HepG2 (cell line): ENCODE measurements around the gene SGMS1. TPM values are rescaled to one million over a fixed set of nuclear protein-coding genes. Genes with fewer than 3 reads are reported as not detected.
"Not testable (repeated sequence)": the region's sequence is repeated elsewhere in the genome, so short reads cannot be mapped to it uniquely, and the experiment has no call there.

ENCODE experiments used
- ATAC-seq: fragments of 200-7000 bp; cut with Tn5 transposase; 3 replicates; pipeline ENCODE4 v1.9.1; 2020; ENCODE audit warnings: mild to moderate bottlenecking, moderate library complexity
- BruUV-seq: library from RNA; stranded (reverse); fragments of 400-500 nt; replicated peaks from 2 replicates; lab custom pipeline; 2021; lab: Mats Ljungman, UMichigan
- CTCF ChIA-PET: fragments of 300-600 bp; formaldehyde crosslinking; extraction: SDS; loops from one replicate; lab custom pipeline; 2021; ENCODE audit warnings: low total read pairs, inconsistent platforms, low intra/inter-chr PET ratio; lab: Yijun Ruan, JAX
- POLR2A ChIA-PET: fragments of 350-600 bp; sonication (Branson Sonifier 250); formaldehyde crosslinking; loops from one replicate; lab custom pipeline; 2020; ENCODE audit warnings: antibody characterized with exemption, inconsistent platforms; lab: Yijun Ruan, JAX
- DNase-seq: peaks from one replicate; pipeline ENCODE4 v3.0.0-alpha.2; 2015; ENCODE audit warnings: low spot score
- FAIRE-seq: peaks from 3 replicates; lab custom pipeline; 2011; peaks lifted over from hg19 to GRCh38; lab: Jason Lieb, UNC
- H2AFZ ChIP-seq: one replicate; pipeline ENCODE4 v1.6.1; 2011; ENCODE audit warnings: low read length, inconsistent platforms
- H3K27ac ChIP-seq: fragments of 300-600 bp; 3 replicates; pipeline ENCODE4 v1.8.0; 2011; ENCODE audit warnings: mixed run types, mild to moderate bottlenecking, mixed read lengths, low read length, inconsistent platforms; ENCODE audit not compliant: insufficient read depth; ENCODE audit errors: extremely low read length
- H3K27me3 ChIP-seq, 2 experiments: fragments of 200-600 bp in 1 of 2; 2 replicates in 1 of 2; 3 replicates in 1 of 2; pipeline versions ENCODE4 v1.6.0 to v1.8.0; 2011; ENCODE audit warnings: low read length in 2 of 2, mild to moderate bottlenecking in 2 of 2, moderate library complexity in 2 of 2, inconsistent platforms in 1 of 2; ENCODE audit not compliant: insufficient read depth in 2 of 2, control insufficient read depth in 1 of 2
- H3K36me3 ChIP-seq, 2 experiments: fragments of 200-600 bp in 1 of 2; replicated peaks in 1 of 2; 2 replicates in 1 of 2; 3 replicates in 1 of 2; pipeline versions ENCODE4 v1.5.1 to v1.8.0; 2011; ENCODE audit warnings: low read length in 2 of 2, inconsistent platforms in 1 of 2; ENCODE audit not compliant: insufficient read depth in 2 of 2, control insufficient read depth in 1 of 2
- H3K4me1 ChIP-seq: 2 replicates; pipeline ENCODE4 v1.5.1; 2012; ENCODE audit warnings: low read length, inconsistent platforms; ENCODE audit not compliant: insufficient read depth
- H3K4me2 ChIP-seq: 2 replicates; pipeline ENCODE4 v1.6.0; 2011; ENCODE audit warnings: low read depth, low read length, inconsistent platforms
- H3K4me3 ChIP-seq, 3 experiments: fragments of 200-600 bp in 1 of 3; sonication (generic), shearing (Covaris generic) in 1 of 3; replicated peaks in 1 of 3; 2 replicates each; pipeline ENCODE4 v1.5.1; 2011 to 2016; ENCODE audit warnings: low read length in 3 of 3, inconsistent platforms in 2 of 3, low read depth in 2 of 3, mild to moderate bottlenecking in 2 of 3, control low read depth in 1 of 3, mixed read lengths in 1 of 3; ENCODE audit not compliant: insufficient read depth in 1 of 3
- H3K79me2 ChIP-seq: one replicate; pipeline ENCODE4 v1.6.1; 2011; ENCODE audit warnings: low read length, inconsistent platforms; ENCODE audit not compliant: insufficient read depth
- H3K9ac ChIP-seq: 2 replicates; pipeline ENCODE4 v1.6.0; 2011; ENCODE audit warnings: mild to moderate bottlenecking, low read depth, low read length, inconsistent platforms; ENCODE audit not compliant: insufficient read depth
- H3K9me3 ChIP-seq: 2 replicates; pipeline ENCODE4 v1.5.1; 2012; ENCODE audit warnings: mild to moderate bottlenecking, low read length
- H4K20me1 ChIP-seq: 2 replicates; pipeline ENCODE4 v1.6.0; 2011; ENCODE audit warnings: inconsistent platforms, mild to moderate bottlenecking, low read length, moderate library complexity; ENCODE audit not compliant: insufficient read depth
- PCBP2 ChIP-seq: fragments of 200-400 bp; formaldehyde crosslinking; optimal IDR thresholded peaks from 2 replicates; pipeline ENCODE3; 2018; ENCODE audit warnings: low read length, low read depth; ENCODE audit not compliant: poor library complexity, severe bottlenecking
- ZNF7 ChIP-seq: IDR thresholded peaks from 2 replicates; pipeline ENCODE4 v1.6.1; 2016; ENCODE audit warnings: missing biosample characterization, missing genetic modification reagents
- WGBS: methylation state at CpG from one replicate; pipeline ENCODE4 v1.1.6; 2017; ENCODE audit warnings: low lambda C conversion rate; 5-methylcytosine and 5-hydroxymethylcytosine counted together
- in situ Hi-C: cut with HindIII; loops from 2 replicates; pipeline ENCODE4 v1.10.0; 2017; ENCODE audit warnings: low pct_unique_long_range_greater_than_20kb; ENCODE audit not compliant: extremely low pct_ligation_motif_present
- intact Hi-C: fragments of 100-400 bp; cut with micrococcal nuclease; formaldehyde crosslinking; loops from one replicate; pipeline ENCODE4 v1.10.0; 2022; ENCODE audit not compliant: unreplicated experiment
- polyA plus RNA-seq, 8 experiments: library from polyadenylated mRNA; depleted of rRNA in 3 of 8; stranded (reverse) in 7 of 8; unstranded in 1 of 8; fragments of >200 nt; fragmentation: Illumina TruSeq in 4 of 8; extraction: Trizol in 4 of 8; gene quantifications; 2 replicates each; pipeline versions ENCODE4 v1.2.1 to v1.2.3, GENCODE V29; 2011 to 2016; ENCODE audit warnings: low read depth in 4 of 8, missing spikeins in 1 of 8, mixed read lengths in 1 of 8; ENCODE audit not compliant: insufficient read depth in 1 of 8
- total RNA-seq, 5 experiments: library from RNA; depleted of rRNA; stranded (reverse); fragments of >200 nt; fragmentation: Illumina TruSeq; extraction: Trizol; gene quantifications; 2 replicates each; pipeline ENCODE4 v1.2.3, GENCODE V29; 2016; ENCODE audit warnings: low read depth in 1 of 5

SGMS1 gene
- total and polyA plus RNA-seq, 2 of the 13 experiments (the other 11 are each of a cell fraction or from before 2014, with no cell fraction given), result 6.5 to 15.1 TPM

DNA sequence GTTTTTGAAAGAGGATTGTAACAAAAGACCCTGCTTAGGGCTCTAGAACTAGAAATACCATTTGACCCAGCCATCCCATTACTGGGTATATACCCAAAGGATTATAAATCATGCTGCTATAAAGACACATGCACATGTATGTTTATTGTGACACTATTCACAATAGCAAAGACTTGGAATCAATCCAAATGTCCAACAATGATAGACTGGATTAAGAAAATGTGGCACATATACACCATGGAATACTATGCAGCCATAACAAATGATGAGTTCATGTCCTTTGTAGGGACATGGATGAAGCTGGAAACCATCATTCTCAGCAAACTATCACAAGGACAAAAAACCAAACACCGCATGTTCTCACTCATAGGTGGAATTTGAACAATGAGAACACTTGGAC lies 77.5 kb downstream of the SGMS1 start:
- BruUV-seq, ATAC-seq, H3K79me2 ChIP-seq, H3K9ac ChIP-seq, H3K4me3 ChIP-seq, POLR2A ChIA-PET, H3K9me3 ChIP-seq, H3K4me2 ChIP-seq, DNase-seq, CTCF ChIA-PET, intact Hi-C loops, H4K20me1 ChIP-seq, H2AFZ ChIP-seq, H3K27ac ChIP-seq, FAIRE-seq, H3K27me3 ChIP-seq, H3K36me3 ChIP-seq, in situ Hi-C loops: not testable (repeated sequence)
- peaks cover 21% of the 10 kb centered on the region for H3K4me1 ChIP-seq
- WGBS, result 100% methylated on average over 1 of the region's 1 CpG

DNA sequence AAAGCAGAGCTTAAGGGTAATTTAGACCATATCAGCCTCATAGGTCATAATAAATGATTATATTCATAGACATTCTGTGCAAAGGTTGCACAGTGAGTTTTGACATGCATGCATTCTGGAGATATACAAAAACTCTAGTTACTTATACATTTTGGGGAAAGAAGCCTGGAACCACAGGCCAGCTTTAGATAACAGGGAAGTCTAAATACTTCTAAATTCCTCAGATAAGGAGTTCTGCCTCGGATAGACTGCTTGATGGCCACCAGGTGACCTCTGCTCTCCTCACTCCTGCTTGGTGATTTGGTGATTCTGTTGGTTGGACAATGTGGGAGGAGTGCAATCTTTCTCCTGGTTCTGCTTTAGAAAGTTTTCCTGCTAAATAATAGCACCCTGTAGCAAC lies 77.9 kb downstream of the SGMS1 start:
- Histone ChIP-seq H3K79me2 (no peaks in the 10 kb centered on the region), H4K20me1 (no peaks in the 10 kb centered on the region), H3K9ac (no peak overlapping the region), H3K27ac (no peak overlapping the region), H3K36me3 (no peaks in the 10 kb centered on the region), H3K9me3 (no peaks in the 10 kb centered on the region), H2AFZ (no peak overlapping the region), H3K27me3 (no peaks in the 10 kb centered on the region), H3K4me1 (peaks cover 21% of the 10 kb centered on the region), H3K4me3 (no peak overlapping the region), H3K4me2 (no peak overlapping the region)
- CTCF ChIA-PET, result no interaction called here
- no peak for ATAC-seq
- TF ChIP-seq ZNF7 (CRISPR knock-in tag) (no peak), PCBP2 (no peak)
- no peak for FAIRE-seq
- POLR2A ChIA-PET, result no interaction called here
- intact Hi-C loops, result no loop called here
- DNase-seq, result no peak
- BruUV-seq, result no TSS peak
- in situ Hi-C loops, result no loop called here
- WGBS, result 56% methylated on average over 1 of the region's 1 CpG
